Panc1 (cell line): Measurements from ENCODE around the gene MGAT1. TPM values are rescaled to one million over a fixed set of nuclear protein-coding genes. Genes with fewer than 3 reads are reported as not detected.

Experiments used
- ATAC-seq: fragments of 200-7000 bp; cut with Tn5 transposase; 2 replicates; pipeline ENCODE4 v1.9.1; 2020; ENCODE audit warnings: mild to moderate bottlenecking, moderate library complexity
- BruUV-seq: library from RNA; stranded (reverse); fragments of 400-500 nt; replicated peaks from 2 replicates; lab custom pipeline; 2021; lab: Mats Ljungman, UMichigan
- CTCF ChIA-PET: fragments of 300-600 bp; sonication (Branson Sonifier 250); formaldehyde crosslinking; loops from one replicate; lab custom pipeline; 2022; ENCODE audit warnings: antibody characterized with exemption; lab: Charles Lee
- POLR2A ChIA-PET: fragments of 300-600 bp; sonication (Branson Sonifier 250); formaldehyde crosslinking; loops from one replicate; lab custom pipeline; 2022; ENCODE audit warnings: antibody characterized with exemption; lab: Charles Lee
- DNase-seq: peaks from one replicate; pipeline ENCODE4 v3.0.0-alpha.2; 2010; ENCODE audit warnings: low read depth, low spot score
- H3K27ac ChIP-seq: 2 replicates; pipeline ENCODE4 v1.5.1; 2011; ENCODE audit warnings: mild to moderate bottlenecking, low read length, inconsistent platforms
- H3K27me3 ChIP-seq: fragments of 200-500 bp; sonication (Bioruptor generic); 2 replicates; pipeline ENCODE4 v1.6.0; 2014; ENCODE audit warnings: low read length, inconsistent platforms; ENCODE audit not compliant: control insufficient read depth, insufficient read depth
- H3K36me3 ChIP-seq: fragments of 200-500 bp; sonication (Bioruptor generic); 2 replicates; pipeline ENCODE4 v1.5.1; 2014; ENCODE audit warnings: inconsistent platforms, mild to moderate bottlenecking, low read length, moderate library complexity; ENCODE audit not compliant: control insufficient read depth, insufficient read depth
- H3K4me1 ChIP-seq: 2 replicates; pipeline ENCODE4 v1.5.1; 2011; ENCODE audit warnings: inconsistent platforms, mild to moderate bottlenecking, low read length, moderate library complexity; ENCODE audit not compliant: control insufficient read depth, insufficient read depth
- H3K4me3 ChIP-seq, 2 experiments: 2 replicates each; pipeline ENCODE4 v1.5.1; 2011 to 2012; ENCODE audit warnings: low read depth in 2 of 2, low read length in 2 of 2, mild to moderate bottlenecking in 2 of 2, inconsistent platforms in 1 of 2, moderate library complexity in 1 of 2
- H3K9me3 ChIP-seq: fragments of 200-500 bp; sonication (Bioruptor generic); 2 replicates; pipeline ENCODE4 v1.5.1; 2014; ENCODE audit warnings: low read depth, mild to moderate bottlenecking, inconsistent platforms, low read length, moderate library complexity; ENCODE audit not compliant: control insufficient read depth, insufficient read depth
- POLR2AphosphoS5 ChIP-seq: IDR thresholded peaks from 2 replicates; pipeline ENCODE4 v1.6.1; 2012; ENCODE audit warnings: mild to moderate bottlenecking, low read depth, low read length, moderate library complexity
- SIN3A ChIP-seq: IDR thresholded peaks from 2 replicates; pipeline ENCODE4 v1.6.1; 2012; ENCODE audit warnings: low read depth, mild to moderate bottlenecking, low read length, moderate library complexity, borderline replicate concordance; ENCODE audit not compliant: insufficient read depth
- TCF7L2 ChIP-seq: IDR thresholded peaks from 2 replicates; pipeline ENCODE4 v1.6.1; 2011; ENCODE audit warnings: mild to moderate bottlenecking, low read depth, low read length, inconsistent platforms
- in situ Hi-C: cut with HindIII; loops from 2 replicates; pipeline ENCODE4 v1.10.0; 2016; ENCODE audit warnings: low sequenced_read_pairs, low pct_unique_long_range_greater_than_20kb
- intact Hi-C: fragments of 100-400 bp; cut with micrococcal nuclease; formaldehyde crosslinking; loops from one replicate; pipeline ENCODE4 v1.10.0; 2022; ENCODE audit not compliant: unreplicated experiment
- total RNA-seq: library from RNA; stranded (reverse); gene quantifications from one replicate; pipeline ENCODE4 v1.2.1, GENCODE V29; 2021; ENCODE audit not compliant: unreplicated experiment
- TF ChIP-seq, protein P1 (sequence below), 2 experiments: IDR thresholded peaks; 2 replicates each; pipeline ENCODE4 v1.6.1; 2011 to 2012; ENCODE audit warnings: low read depth in 2 of 2, control low read depth in 1 of 2, low read length in 1 of 2, mild to moderate bottlenecking in 1 of 2, moderate library complexity in 1 of 2; ENCODE audit not compliant: insufficient read depth in 1 of 2
- TF ChIP-seq, protein P2 (sequence below): fragments of 450-650 bp; IDR thresholded peaks from 2 replicates; pipeline ENCODE4 v1.5.1; 2017; ENCODE audit warnings: mild to moderate bottlenecking

The MGAT1 gene
- total RNA-seq, 1 experiment from 2014 or later = 113 TPM

DNA sequence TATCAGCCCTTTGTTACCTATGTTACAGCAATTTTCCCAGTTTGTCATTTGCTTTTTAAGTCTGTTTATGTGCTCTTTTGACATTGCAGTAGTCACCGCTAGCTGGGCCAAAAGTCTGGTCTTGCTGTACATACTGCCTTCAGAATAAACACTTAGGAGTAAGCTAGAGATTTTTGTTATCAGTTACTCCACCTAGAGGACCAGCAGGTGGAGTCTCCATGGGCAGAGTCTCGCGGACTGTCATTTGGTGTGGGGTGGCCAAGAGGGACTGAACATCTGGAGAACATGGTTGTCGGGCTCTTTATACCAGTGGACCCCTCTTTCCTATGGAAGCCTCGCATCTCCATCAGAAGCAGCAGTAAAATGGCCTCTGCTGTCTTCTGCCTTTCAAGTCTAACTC is 10.8 kb upstream of the MGAT1 start:
- ChIA-PET POLR2A (no interaction called here), CTCF (no interaction called here)
- Histone ChIP-seq H3K4me1 (peaks cover 31% of the 10 kb centered on the region), H3K27me3 (no peaks in the 10 kb centered on the region), H3K9me3 (no peaks in the 10 kb centered on the region), H3K36me3 (no peaks in the 10 kb centered on the region), H3K4me3 (no peak overlapping the region), H3K27ac (no peak overlapping the region)
- intact Hi-C loops = no loop called here
- no peak for DNase-seq
- no TSS peak for BruUV-seq
- in situ Hi-C loops = no loop called here
- no peak for ATAC-seq
- TF ChIP-seq POLR2AphosphoS5 (no peak), SIN3A (no peak), TCF7L2 (no peak)
- TF ChIP-seq, protein P1, sequence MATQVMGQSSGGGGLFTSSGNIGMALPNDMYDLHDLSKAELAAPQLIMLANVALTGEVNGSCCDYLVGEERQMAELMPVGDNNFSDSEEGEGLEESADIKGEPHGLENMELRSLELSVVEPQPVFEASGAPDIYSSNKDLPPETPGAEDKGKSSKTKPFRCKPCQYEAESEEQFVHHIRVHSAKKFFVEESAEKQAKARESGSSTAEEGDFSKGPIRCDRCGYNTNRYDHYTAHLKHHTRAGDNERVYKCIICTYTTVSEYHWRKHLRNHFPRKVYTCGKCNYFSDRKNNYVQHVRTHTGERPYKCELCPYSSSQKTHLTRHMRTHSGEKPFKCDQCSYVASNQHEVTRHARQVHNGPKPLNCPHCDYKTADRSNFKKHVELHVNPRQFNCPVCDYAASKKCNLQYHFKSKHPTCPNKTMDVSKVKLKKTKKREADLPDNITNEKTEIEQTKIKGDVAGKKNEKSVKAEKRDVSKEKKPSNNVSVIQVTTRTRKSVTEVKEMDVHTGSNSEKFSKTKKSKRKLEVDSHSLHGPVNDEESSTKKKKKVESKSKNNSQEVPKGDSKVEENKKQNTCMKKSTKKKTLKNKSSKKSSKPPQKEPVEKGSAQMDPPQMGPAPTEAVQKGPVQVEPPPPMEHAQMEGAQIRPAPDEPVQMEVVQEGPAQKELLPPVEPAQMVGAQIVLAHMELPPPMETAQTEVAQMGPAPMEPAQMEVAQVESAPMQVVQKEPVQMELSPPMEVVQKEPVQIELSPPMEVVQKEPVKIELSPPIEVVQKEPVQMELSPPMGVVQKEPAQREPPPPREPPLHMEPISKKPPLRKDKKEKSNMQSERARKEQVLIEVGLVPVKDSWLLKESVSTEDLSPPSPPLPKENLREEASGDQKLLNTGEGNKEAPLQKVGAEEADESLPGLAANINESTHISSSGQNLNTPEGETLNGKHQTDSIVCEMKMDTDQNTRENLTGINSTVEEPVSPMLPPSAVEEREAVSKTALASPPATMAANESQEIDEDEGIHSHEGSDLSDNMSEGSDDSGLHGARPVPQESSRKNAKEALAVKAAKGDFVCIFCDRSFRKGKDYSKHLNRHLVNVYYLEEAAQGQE (IDR thresholded peaks at IDR 0.05; ENCODE audit: insufficient read depth in 1 of 2, low read depth in 2 of 2, low read length in 1 of 2) = no peak
- TF ChIP-seq, protein P2, sequence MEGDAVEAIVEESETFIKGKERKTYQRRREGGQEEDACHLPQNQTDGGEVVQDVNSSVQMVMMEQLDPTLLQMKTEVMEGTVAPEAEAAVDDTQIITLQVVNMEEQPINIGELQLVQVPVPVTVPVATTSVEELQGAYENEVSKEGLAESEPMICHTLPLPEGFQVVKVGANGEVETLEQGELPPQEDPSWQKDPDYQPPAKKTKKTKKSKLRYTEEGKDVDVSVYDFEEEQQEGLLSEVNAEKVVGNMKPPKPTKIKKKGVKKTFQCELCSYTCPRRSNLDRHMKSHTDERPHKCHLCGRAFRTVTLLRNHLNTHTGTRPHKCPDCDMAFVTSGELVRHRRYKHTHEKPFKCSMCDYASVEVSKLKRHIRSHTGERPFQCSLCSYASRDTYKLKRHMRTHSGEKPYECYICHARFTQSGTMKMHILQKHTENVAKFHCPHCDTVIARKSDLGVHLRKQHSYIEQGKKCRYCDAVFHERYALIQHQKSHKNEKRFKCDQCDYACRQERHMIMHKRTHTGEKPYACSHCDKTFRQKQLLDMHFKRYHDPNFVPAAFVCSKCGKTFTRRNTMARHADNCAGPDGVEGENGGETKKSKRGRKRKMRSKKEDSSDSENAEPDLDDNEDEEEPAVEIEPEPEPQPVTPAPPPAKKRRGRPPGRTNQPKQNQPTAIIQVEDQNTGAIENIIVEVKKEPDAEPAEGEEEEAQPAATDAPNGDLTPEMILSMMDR = no peak

DNA sequence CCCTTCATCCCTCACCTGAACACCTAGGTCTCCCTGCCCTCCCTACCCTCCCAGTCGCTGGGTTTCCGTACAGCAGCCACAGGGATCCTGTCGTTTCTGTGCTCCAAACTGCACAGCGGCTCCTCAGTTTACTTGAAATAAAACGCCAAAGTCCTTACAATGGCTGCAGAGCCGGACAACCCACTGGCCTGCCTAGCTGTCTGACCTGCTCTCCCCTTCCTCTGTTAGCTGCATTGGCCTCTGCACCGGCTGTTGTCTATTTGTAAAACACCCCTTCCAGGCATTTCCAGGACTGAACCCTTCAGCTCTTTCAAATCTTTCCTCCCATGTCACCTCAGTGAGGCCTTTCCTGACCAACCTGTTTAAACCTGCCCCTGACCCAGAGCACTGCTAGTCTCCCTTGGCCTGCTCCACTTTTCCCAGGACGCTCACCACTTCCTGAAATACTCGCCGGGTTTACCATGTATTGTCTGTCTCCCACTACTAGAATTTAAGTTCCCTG is 9.1 kb upstream of the MGAT1 start:
- Histone ChIP-seq H3K9me3 (no peaks in the 10 kb centered on the region), H3K4me1 (peaks cover 42% of the 10 kb centered on the region), H3K27ac (peak overlapping the region; percentile 97), H3K36me3 (no peaks in the 10 kb centered on the region), H3K27me3 (no peaks in the 10 kb centered on the region), H3K4me3 (peak overlapping the region; percentile 64 to 89; a peak in 3 of 4 replicates)
- no TSS peak for BruUV-seq
- no peak for DNase-seq
- in situ Hi-C loops (no loop called here), intact Hi-C loops (no loop called here)
- TF ChIP-seq, protein P1 (IDR thresholded peaks at IDR 0.05; ENCODE audit: insufficient read depth in 1 of 2, low read depth in 2 of 2, low read length in 1 of 2) = no peak
- TF ChIP-seq TCF7L2 = no peak
- no peak for TF ChIP-seq POLR2AphosphoS5
- TF ChIP-seq, protein P2 = no peak
- TF ChIP-seq SIN3A = no peak
- no peak for ATAC-seq
- ChIA-PET CTCF (interaction anchor here (0.5 kb wide), 1 partner anchor 41 kb away, joined by 10 read pairs; no protein-coding TSS in a partner anchor), POLR2A (interaction anchor here (0.6 kb wide), 1 partner anchor 235 kb away, joined by 3 read pairs; no protein-coding TSS in a partner anchor)
